ENCODE results near the gene NTF4. TPM values are rescaled to one million over a fixed set of nuclear protein-coding genes. Genes with fewer than 3 reads are reported as not detected.

NTF4 gene
- total RNA-seq, 4 donors from 2014 or later: not detected

DNA sequence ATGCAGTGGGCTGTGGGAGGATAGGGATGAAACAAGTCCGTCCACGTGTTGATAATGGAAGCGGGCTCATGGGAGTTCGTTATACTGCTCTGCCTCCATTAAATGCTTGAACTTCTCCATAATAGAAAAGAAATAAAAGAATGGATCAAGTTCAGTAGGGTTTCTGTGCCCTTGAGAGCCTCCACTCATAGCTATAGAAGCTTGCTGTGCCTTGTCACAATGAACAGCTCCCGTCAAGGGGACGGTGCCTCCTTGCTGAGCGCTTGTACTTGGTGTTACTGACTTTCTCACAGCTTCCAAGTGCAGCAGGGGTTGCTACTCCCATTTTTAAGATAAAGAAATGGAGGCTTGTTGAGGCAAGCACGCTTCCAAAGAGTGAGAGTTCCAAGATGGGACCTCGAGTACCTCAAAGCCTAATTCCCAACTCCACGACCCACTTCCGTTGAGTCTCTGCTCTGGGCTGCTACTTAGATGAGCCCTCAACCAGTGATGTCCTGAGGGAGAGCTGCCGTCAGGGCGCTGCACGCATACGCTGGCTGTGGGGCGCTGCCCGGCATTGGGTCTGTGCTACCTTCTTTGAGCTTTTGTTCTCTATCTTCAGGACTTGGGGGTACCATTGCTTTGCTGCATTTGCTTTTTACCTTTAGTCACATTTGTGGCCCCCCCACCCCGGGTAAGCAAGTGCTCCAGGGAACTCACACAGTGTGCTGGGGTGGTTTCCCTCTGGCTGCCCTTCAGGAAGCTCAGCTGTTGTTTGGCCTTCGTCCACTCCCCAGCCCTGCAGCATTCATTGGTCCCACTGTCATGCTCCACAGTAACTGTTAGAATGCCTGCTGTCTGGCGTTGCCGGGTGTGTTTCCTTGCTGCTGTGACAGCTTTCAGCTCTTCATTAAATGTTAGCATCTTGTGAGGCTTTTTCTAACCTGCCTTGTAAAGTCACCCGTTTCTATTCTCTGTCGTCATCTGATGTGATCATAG is 30.2 kb upstream of the NTF4 start:
- H3K27ac ChIP-seq: no peak overlapping the region
- no peaks in the 10 kb centered on the region for H3K27me3 ChIP-seq
- no peak overlapping the region for H3K4me3 ChIP-seq
- H3K9me3 ChIP-seq: no peaks in the 10 kb centered on the region
- DNase-seq: no peak
- no peaks in the 10 kb centered on the region for H3K4me1 ChIP-seq
- TF ChIP-seq, protein P1, sequence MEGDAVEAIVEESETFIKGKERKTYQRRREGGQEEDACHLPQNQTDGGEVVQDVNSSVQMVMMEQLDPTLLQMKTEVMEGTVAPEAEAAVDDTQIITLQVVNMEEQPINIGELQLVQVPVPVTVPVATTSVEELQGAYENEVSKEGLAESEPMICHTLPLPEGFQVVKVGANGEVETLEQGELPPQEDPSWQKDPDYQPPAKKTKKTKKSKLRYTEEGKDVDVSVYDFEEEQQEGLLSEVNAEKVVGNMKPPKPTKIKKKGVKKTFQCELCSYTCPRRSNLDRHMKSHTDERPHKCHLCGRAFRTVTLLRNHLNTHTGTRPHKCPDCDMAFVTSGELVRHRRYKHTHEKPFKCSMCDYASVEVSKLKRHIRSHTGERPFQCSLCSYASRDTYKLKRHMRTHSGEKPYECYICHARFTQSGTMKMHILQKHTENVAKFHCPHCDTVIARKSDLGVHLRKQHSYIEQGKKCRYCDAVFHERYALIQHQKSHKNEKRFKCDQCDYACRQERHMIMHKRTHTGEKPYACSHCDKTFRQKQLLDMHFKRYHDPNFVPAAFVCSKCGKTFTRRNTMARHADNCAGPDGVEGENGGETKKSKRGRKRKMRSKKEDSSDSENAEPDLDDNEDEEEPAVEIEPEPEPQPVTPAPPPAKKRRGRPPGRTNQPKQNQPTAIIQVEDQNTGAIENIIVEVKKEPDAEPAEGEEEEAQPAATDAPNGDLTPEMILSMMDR (IDR thresholded peaks at IDR 0.05): no peak
- no peak for TF ChIP-seq POLR2A (IDR thresholded peaks at IDR 0.05)
- H3K36me3 ChIP-seq: peaks cover 0 to 100% (median 4%) of the 10 kb centered on the region in 3 donors

DNA sequence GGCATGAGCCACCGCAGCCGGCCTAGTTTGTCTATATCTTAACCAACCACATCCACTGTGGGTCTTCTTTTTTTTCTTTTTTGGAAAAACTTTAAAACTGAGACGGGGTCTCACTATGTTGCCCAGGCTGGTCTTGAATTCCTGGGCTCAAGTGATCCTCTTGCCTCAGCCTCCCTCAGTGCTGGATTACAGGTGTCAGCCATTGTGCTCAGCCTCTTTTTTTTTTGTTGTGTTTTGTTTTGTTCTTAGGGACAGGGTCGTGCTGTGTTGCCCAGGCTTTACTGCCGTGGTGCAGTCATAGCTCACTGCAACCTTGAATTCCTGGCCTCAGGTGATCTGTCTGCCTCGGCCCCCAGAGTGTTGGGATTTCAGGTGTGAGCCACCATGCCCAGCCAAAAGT is 28.1 kb upstream of the NTF4 start:
- Histone ChIP-seq H3K27me3 (no peaks in the 10 kb centered on the region), H3K27ac (no peak overlapping the region), H3K4me1 (peaks cover 0 to 6% (median 0%) of the 10 kb centered on the region in 4 donors), H3K4me3 (no peak overlapping the region), H3K36me3 (peaks cover 0 to 85% (median 0%) of the 10 kb centered on the region in 3 donors), H3K9me3 (no peaks in the 10 kb centered on the region)
- DNase-seq: no peak
- TF ChIP-seq, protein P1 (IDR thresholded peaks at IDR 0.05): no peak
- no peak for TF ChIP-seq POLR2A (IDR thresholded peaks at IDR 0.05)

GRCh38 chr19:49091391-49092038 is 26.9 kb upstream of the NTF4 start:
- TF ChIP-seq, protein P1 (IDR thresholded peaks at IDR 0.05): no peak
- TF ChIP-seq POLR2A (IDR thresholded peaks at IDR 0.05): no peak
- Histone ChIP-seq H3K9me3 (no peaks in the 10 kb centered on the region), H3K27me3 (no peaks in the 10 kb centered on the region), H3K36me3 (peaks cover 0 to 74% (median 0%) of the 10 kb centered on the region in 3 donors), H3K4me3 (no peak overlapping the region), H3K4me1 (peaks cover 0 to 18% (median under 1%) of the 10 kb centered on the region in 4 donors), H3K27ac (no peak overlapping the region)
- no peak for DNase-seq

DNA sequence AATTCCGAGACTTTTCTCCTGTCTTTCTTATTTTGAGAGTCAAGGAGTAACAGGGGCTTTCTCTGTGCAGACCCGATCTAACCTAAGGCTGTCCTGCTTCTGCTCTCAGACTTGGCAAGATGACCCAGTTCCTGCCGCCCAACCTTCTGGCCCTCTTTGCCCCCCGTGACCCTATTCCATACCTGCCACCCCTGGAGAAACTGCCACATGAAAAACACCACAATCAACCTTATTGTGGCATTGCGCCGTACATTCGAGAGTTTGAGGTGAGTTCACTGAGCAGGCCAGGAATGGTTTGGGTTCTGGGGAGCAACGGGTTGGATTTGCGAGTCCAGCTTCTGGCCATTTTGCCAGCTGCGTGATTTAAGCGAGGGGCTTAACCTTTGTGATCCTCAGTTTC is 21.7 kb upstream of the NTF4 start:
- H3K36me3 ChIP-seq: peaks cover 0 to 22% (median 0%) of the 10 kb centered on the region in 3 donors
- H3K27me3 ChIP-seq: no peaks in the 10 kb centered on the region
- DNase-seq: no peak
- TF ChIP-seq POLR2A (IDR thresholded peaks at IDR 0.05): no peak
- peaks cover 0 to 29% (median 5%) of the 10 kb centered on the region in 4 donors for H3K4me1 ChIP-seq
- peak overlapping the region; percentile 82 to 96 (median 91) for H3K4me3 ChIP-seq
- H3K9me3 ChIP-seq: no peaks in the 10 kb centered on the region
- peak overlapping the region in 1 of 4 donors; percentile 82 for H3K27ac ChIP-seq

GRCh38 chr19:49085868-49086232 is 21.2 kb upstream of the NTF4 start:
- TF ChIP-seq POLR2A (IDR thresholded peaks at IDR 0.05): no peak
- TF ChIP-seq, protein P1 (IDR thresholded peaks at IDR 0.05): no peak
- Histone ChIP-seq H3K9me3 (no peaks in the 10 kb centered on the region), H3K4me1 (peaks cover 0 to 29% (median 5%) of the 10 kb centered on the region in 4 donors), H3K36me3 (peaks cover 0 to 17% (median 0%) of the 10 kb centered on the region in 3 donors), H3K27me3 (no peaks in the 10 kb centered on the region), H3K4me3 (peak overlapping the region; percentile 82 to 96 (median 91)), H3K27ac (peak overlapping the region in 3 of 4 donors; percentile 82 to 94 (median 88))
- no peak for DNase-seq

Measured in Peyer's patch (tissue), 4 donors.